IPS DF 6.9 (cell line): ENCODE measurements around the gene CD4.

ENCODE experiments used
- DNase-seq: peaks from one replicate; pipeline ENCODE4 v3.0.0-alpha.2; 2013; ENCODE audit warnings: low read depth, low spot score
- H3K27ac ChIP-seq: one replicate; pipeline ENCODE4 v1.5.1; 2013; ENCODE audit warnings: low read length, control low read depth
- H3K27me3 ChIP-seq: 2 replicates; pipeline ENCODE4 v1.6.1; 2013; ENCODE audit warnings: mild to moderate bottlenecking, low read length; ENCODE audit not compliant: control insufficient read depth, insufficient read depth
- H3K36me3 ChIP-seq: 2 replicates; pipeline ENCODE4 v1.6.1; 2013; ENCODE audit warnings: low read length; ENCODE audit not compliant: control insufficient read depth, insufficient read depth
- H3K4me1 ChIP-seq: 2 replicates; pipeline ENCODE4 v1.6.1; 2013; ENCODE audit warnings: low read length; ENCODE audit not compliant: control insufficient read depth, insufficient read depth
- H3K4me3 ChIP-seq: 2 replicates; pipeline ENCODE4 v1.5.1; 2013; ENCODE audit warnings: mild to moderate bottlenecking, low read length
- H3K9me3 ChIP-seq: 2 replicates; pipeline ENCODE4 v1.6.1; 2013; ENCODE audit warnings: low read length, inconsistent platforms; ENCODE audit not compliant: control insufficient read depth, insufficient read depth
- WGBS: extraction: QIAGEN DNeasy Blood & Tissue Kit; methylation state at CpG from one replicate; pipeline ENCODE4 v1.1.7; 2013; ENCODE audit warnings: mixed read lengths, missing lambda C conversion rate; ENCODE audit not compliant: insufficient read length, insufficient coverage; 5-methylcytosine and 5-hydroxymethylcytosine counted together

Gene CD4

GRCh38 chr12:6787309-6787708 lies 2.0 kb upstream of the CD4 start:
- no peak overlapping the region for H3K4me3 ChIP-seq
- no peaks in the 10 kb centered on the region for H3K9me3 ChIP-seq
- H3K36me3 ChIP-seq: no peaks in the 10 kb centered on the region
- DNase-seq: no peak
- no peaks in the 10 kb centered on the region for H3K27me3 ChIP-seq
- no peak overlapping the region for H3K27ac ChIP-seq
- no peaks in the 10 kb centered on the region for H3K4me1 ChIP-seq
- no CpG with 5 or more reads among the region's 5 CpGs for WGBS

- Histone ChIP-seq H3K4me1 (no peaks in the 10 kb centered on the region), H3K4me3 (no peak overlapping the region)
- no CpG with 5 or more reads among the region's 12 CpGs for WGBS
Measured at GRCh38 chr12:6790496-6791150, 1.3 kb downstream of the CD4 start.

GRCh38 chr12:6791931-6792520 lies 2.7 kb downstream of the CD4 start:
- DNase-seq: no peak
- WGBS: no CpG with 5 or more reads among the region's 13 CpGs
- H3K4me3 ChIP-seq: no peak overlapping the region
- H3K27ac ChIP-seq: no peak overlapping the region
- no peaks in the 10 kb centered on the region for H3K36me3 ChIP-seq
- H3K4me1 ChIP-seq: peaks cover under 1% of the 10 kb centered on the region; the same call in 1 of the 2 replicates
- H3K27me3 ChIP-seq: no peaks in the 10 kb centered on the region
- H3K9me3 ChIP-seq: no peaks in the 10 kb centered on the region

More at GRCh38 chr12:6790496-6791150, 1.3 kb downstream of the CD4 start:
- DNase-seq: no peak
- no peaks in the 10 kb centered on the region for H3K27me3 ChIP-seq
- H3K9me3 ChIP-seq: no peaks in the 10 kb centered on the region
- H3K27ac ChIP-seq: no peak overlapping the region
- no peaks in the 10 kb centered on the region for H3K36me3 ChIP-seq

GRCh38 chr12:6792522-6793201 lies 3.3 kb downstream of the CD4 start:
- no peak overlapping the region for H3K4me3 ChIP-seq

GRCh38 chr12:6795088-6795487 lies 5.8 kb downstream of the CD4 start:
- Histone ChIP-seq H3K4me3 (no peak overlapping the region), H3K27me3 (no peaks in the 10 kb centered on the region), H3K9me3 (no peaks in the 10 kb centered on the region), H3K4me1 (peaks cover 1% of the 10 kb centered on the region; the same call in 1 of the 2 replicates), H3K36me3 (no peaks in the 10 kb centered on the region), H3K27ac (no peak overlapping the region)
- WGBS: no CpG with 5 or more reads among the region's 2 CpGs
- DNase-seq: no peak

More at GRCh38 chr12:6792522-6793201, 3.3 kb downstream of the CD4 start:
- Histone ChIP-seq H3K9me3 (no peaks in the 10 kb centered on the region), H3K27me3 (no peaks in the 10 kb centered on the region), H3K4me1 (peaks cover 1% of the 10 kb centered on the region; the same call in 1 of the 2 replicates), H3K36me3 (no peaks in the 10 kb centered on the region), H3K27ac (no peak overlapping the region)
- DNase-seq: no peak
- no CpG with 5 or more reads among the region's 12 CpGs for WGBS

- DNase-seq: no peak
- Histone ChIP-seq H3K4me3 (no peak overlapping the region), H3K27ac (no peak overlapping the region), H3K9me3 (no peaks in the 10 kb centered on the region), H3K4me1 (peaks cover 1% of the 10 kb centered on the region; the same call in 1 of the 2 replicates), H3K36me3 (no peaks in the 10 kb centered on the region), H3K27me3 (no peaks in the 10 kb centered on the region)
- WGBS: no CpG with 5 or more reads among the region's 4 CpGs
Measured at GRCh38 chr12:6796576-6796975, 7.2 kb downstream of the CD4 start.

GRCh38 chr12:6799147-6799546 lies 9.8 kb downstream of the CD4 start:
- Histone ChIP-seq H3K27ac (no peak overlapping the region), H3K4me1 (peaks cover 1% of the 10 kb centered on the region; the same call in 1 of the 2 replicates), H3K36me3 (no peaks in the 10 kb centered on the region), H3K9me3 (no peaks in the 10 kb centered on the region), H3K27me3 (no peaks in the 10 kb centered on the region), H3K4me3 (no peak overlapping the region)
- DNase-seq: no peak
- no CpG with 5 or more reads among the region's 5 CpGs for WGBS

GRCh38 chr12:6807170-6807569 lies 17.8 kb downstream of the CD4 start:
- WGBS: no CpG with 5 or more reads among the region's 1 CpG
- Histone ChIP-seq H3K36me3 (no peaks in the 10 kb centered on the region), H3K4me3 (no peak overlapping the region), H3K9me3 (no peaks in the 10 kb centered on the region), H3K4me1 (no peaks in the 10 kb centered on the region), H3K27me3 (no peaks in the 10 kb centered on the region), H3K27ac (no peak overlapping the region)
- DNase-seq: no peak

- WGBS: no CpG with 5 or more reads among the region's 10 CpGs
- Histone ChIP-seq H3K9me3 (no peaks in the 10 kb centered on the region), H3K27ac (no peak overlapping the region), H3K4me1 (no peaks in the 10 kb centered on the region), H3K36me3 (no peaks in the 10 kb centered on the region), H3K4me3 (no peak overlapping the region), H3K27me3 (no peaks in the 10 kb centered on the region)
- DNase-seq: no peak
Measured at GRCh38 chr12:6809056-6809455, 19.7 kb downstream of the CD4 start.

GRCh38 chr12:6810758-6811157 lies 21.4 kb downstream of the CD4 start:
- H3K9me3 ChIP-seq: no peaks in the 10 kb centered on the region
- no CpG with 5 or more reads among the region's 1 CpG for WGBS
- H3K27me3 ChIP-seq: no peaks in the 10 kb centered on the region
- H3K27ac ChIP-seq: no peak overlapping the region
- H3K36me3 ChIP-seq: no peaks in the 10 kb centered on the region
- no peaks in the 10 kb centered on the region for H3K4me1 ChIP-seq
- DNase-seq: no peak
- no peak overlapping the region for H3K4me3 ChIP-seq
